ENCODE results near the gene PDIA6. TPM values are rescaled to one million over a fixed set of nuclear protein-coding genes. Genes with fewer than 3 reads are reported as not detected.

The PDIA6 gene
- total RNA-seq, 1 experiment from 2014 or later: 271 TPM

DNA sequence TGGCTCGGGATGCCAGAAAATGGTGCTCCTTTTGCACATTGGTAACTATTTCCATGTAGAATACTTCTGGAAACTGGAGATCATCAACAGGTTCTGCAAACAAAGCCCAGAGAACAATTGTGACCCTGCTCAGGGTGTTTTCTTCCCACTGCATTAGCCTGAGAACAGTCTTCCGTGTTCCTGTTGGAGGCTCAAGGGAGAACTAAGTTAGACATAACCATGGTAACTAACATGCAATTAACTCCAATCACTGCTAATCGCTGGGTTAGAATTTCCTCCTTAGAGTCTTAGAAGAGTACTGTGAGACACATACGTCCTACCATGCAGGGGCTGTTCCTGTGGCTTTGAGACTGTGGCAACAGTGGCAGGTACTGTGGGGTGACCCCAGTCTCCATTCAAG is 36.0 kb upstream of the PDIA6 start:
- no peak for TF ChIP-seq SIN3A (IDR thresholded peaks at IDR 0.05; ENCODE audit: borderline replicate concordance, insufficient read depth, low read depth, low read length)
- H3K4me1 ChIP-seq (ENCODE audit: control insufficient read depth, insufficient read depth, low read length): no peaks in the 10 kb centered on the region
- DNase-seq (ENCODE audit: low read depth, low spot score): no peak
- H3K27me3 ChIP-seq (ENCODE audit: control insufficient read depth, insufficient read depth, low read length): no peaks in the 10 kb centered on the region; the same call in 1 of the 2 replicates
- no peaks in the 10 kb centered on the region for H3K9me3 ChIP-seq (ENCODE audit: control insufficient read depth, insufficient read depth, low read depth, low read length)
- POLR2A ChIA-PET: no interaction called here
- no TSS peak for BruUV-seq (replicated peaks)
- H3K27ac ChIP-seq (ENCODE audit: low read length): no peak overlapping the region
- H3K36me3 ChIP-seq (ENCODE audit: control insufficient read depth, insufficient read depth, low read length): no peaks in the 10 kb centered on the region
- intact Hi-C loops (cut with micrococcal nuclease; ENCODE audit: unreplicated experiment): no loop called here
- no peak overlapping the region for H3K4me3 ChIP-seq (ENCODE audit: low read depth in 2 of 2, low read length in 2 of 2)
- no peak for ATAC-seq
- CTCF ChIA-PET: no interaction called here
- in situ Hi-C loops (cut with HindIII; ENCODE audit: low pct_unique_long_range_greater_than_20kb, low sequenced_read_pairs): no loop called here

DNA sequence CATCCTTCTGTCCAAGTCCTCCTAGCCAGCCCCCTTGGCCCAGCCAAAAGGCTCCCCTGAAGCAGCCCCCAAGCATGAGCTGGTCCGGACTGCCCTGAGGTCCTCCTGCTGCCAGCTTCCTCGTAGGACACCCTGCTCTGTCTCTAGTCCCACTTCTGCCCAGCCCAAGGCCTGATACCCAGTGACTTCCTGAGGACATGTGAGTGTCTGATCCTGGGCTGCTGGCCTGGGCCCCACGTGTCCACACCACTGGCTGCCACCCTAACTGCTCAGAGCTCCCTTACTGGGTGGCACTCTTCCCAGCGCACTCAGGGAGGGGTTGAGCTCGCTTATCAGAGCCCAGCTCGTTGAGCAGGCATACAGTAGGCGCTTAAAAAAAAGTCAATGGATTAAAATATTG is 34.4 kb upstream of the PDIA6 start:
- in situ Hi-C loops (cut with HindIII; ENCODE audit: low pct_unique_long_range_greater_than_20kb, low sequenced_read_pairs): no loop called here
- no peaks in the 10 kb centered on the region for H3K36me3 ChIP-seq (ENCODE audit: control insufficient read depth, insufficient read depth, low read length)
- H3K27ac ChIP-seq (ENCODE audit: low read length): no peak overlapping the region
- ChIA-PET POLR2A (no interaction called here), CTCF (interaction anchor here (0.6 kb wide), 1 partner anchor 285 kb away, joined by 3 read pairs; no protein-coding TSS in a partner anchor)
- H3K9me3 ChIP-seq (ENCODE audit: control insufficient read depth, insufficient read depth, low read depth, low read length): no peaks in the 10 kb centered on the region
- intact Hi-C loops (cut with micrococcal nuclease; ENCODE audit: unreplicated experiment): no loop called here
- DNase-seq (ENCODE audit: low read depth, low spot score) (no peak), ATAC-seq (no peak)
- H3K4me1 ChIP-seq (ENCODE audit: control insufficient read depth, insufficient read depth, low read length): no peaks in the 10 kb centered on the region
- BruUV-seq (replicated peaks): no TSS peak
- no peak overlapping the region for H3K4me3 ChIP-seq (ENCODE audit: low read depth in 2 of 2, low read length in 2 of 2)
- TF ChIP-seq POLR2AphosphoS5 (IDR thresholded peaks at IDR 0.05; ENCODE audit: low read depth, low read length) (no peak), TCF7L2 (IDR thresholded peaks at IDR 0.05; ENCODE audit: low read depth, low read length) (no peak), SIN3A (IDR thresholded peaks at IDR 0.05; ENCODE audit: borderline replicate concordance, insufficient read depth, low read depth, low read length) (no peak)
- TF ChIP-seq, protein P1, sequence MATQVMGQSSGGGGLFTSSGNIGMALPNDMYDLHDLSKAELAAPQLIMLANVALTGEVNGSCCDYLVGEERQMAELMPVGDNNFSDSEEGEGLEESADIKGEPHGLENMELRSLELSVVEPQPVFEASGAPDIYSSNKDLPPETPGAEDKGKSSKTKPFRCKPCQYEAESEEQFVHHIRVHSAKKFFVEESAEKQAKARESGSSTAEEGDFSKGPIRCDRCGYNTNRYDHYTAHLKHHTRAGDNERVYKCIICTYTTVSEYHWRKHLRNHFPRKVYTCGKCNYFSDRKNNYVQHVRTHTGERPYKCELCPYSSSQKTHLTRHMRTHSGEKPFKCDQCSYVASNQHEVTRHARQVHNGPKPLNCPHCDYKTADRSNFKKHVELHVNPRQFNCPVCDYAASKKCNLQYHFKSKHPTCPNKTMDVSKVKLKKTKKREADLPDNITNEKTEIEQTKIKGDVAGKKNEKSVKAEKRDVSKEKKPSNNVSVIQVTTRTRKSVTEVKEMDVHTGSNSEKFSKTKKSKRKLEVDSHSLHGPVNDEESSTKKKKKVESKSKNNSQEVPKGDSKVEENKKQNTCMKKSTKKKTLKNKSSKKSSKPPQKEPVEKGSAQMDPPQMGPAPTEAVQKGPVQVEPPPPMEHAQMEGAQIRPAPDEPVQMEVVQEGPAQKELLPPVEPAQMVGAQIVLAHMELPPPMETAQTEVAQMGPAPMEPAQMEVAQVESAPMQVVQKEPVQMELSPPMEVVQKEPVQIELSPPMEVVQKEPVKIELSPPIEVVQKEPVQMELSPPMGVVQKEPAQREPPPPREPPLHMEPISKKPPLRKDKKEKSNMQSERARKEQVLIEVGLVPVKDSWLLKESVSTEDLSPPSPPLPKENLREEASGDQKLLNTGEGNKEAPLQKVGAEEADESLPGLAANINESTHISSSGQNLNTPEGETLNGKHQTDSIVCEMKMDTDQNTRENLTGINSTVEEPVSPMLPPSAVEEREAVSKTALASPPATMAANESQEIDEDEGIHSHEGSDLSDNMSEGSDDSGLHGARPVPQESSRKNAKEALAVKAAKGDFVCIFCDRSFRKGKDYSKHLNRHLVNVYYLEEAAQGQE (IDR thresholded peaks at IDR 0.05; ENCODE audit: insufficient read depth in 1 of 2, low read depth in 2 of 2, low read length in 1 of 2): no peak
- TF ChIP-seq, protein P2, sequence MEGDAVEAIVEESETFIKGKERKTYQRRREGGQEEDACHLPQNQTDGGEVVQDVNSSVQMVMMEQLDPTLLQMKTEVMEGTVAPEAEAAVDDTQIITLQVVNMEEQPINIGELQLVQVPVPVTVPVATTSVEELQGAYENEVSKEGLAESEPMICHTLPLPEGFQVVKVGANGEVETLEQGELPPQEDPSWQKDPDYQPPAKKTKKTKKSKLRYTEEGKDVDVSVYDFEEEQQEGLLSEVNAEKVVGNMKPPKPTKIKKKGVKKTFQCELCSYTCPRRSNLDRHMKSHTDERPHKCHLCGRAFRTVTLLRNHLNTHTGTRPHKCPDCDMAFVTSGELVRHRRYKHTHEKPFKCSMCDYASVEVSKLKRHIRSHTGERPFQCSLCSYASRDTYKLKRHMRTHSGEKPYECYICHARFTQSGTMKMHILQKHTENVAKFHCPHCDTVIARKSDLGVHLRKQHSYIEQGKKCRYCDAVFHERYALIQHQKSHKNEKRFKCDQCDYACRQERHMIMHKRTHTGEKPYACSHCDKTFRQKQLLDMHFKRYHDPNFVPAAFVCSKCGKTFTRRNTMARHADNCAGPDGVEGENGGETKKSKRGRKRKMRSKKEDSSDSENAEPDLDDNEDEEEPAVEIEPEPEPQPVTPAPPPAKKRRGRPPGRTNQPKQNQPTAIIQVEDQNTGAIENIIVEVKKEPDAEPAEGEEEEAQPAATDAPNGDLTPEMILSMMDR (IDR thresholded peaks at IDR 0.05): no peak
- H3K27me3 ChIP-seq (ENCODE audit: control insufficient read depth, insufficient read depth, low read length): no peaks in the 10 kb centered on the region; the same call in 1 of the 2 replicates

DNA sequence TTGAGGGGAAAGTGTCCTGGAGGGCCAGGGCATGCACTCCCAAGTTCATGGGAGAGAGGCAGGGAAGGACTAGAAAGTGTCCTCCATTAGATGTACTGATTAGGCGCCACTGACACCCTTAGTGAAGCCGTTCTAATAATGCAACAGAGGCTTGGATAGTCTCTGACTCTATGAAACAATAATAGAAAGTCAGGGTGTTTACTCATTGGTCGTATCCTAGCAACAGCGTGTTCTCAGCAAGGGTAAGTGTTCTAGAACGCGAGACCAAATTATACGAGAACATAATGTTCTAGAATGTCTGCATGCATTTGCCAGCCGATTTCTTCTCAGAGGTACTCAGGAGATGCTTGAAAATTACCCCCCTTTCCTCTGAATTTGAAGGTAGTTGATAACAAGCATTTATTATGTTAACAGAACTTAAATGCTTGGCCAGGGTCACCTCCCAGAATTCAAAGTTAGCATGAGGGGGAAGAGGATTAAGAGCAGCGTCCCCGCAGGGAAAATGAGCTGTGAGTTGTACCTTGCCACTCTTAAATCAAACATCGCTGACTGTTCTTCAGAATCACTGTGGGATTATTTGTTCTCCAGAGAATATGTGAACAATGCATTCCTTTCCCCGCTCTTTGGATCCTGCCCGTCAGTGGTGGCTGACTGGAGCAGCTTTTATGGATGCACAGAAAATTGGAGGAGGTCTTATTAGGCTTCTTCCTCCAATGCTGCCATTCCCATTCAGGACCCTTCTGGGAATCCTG is 33.7 kb upstream of the PDIA6 start:
- ChIA-PET CTCF (interaction anchor here (0.6 kb wide), 1 partner anchor 286 kb away, joined by 3 read pairs; no protein-coding TSS in a partner anchor), POLR2A (no interaction called here)
- 0 out of 2 replicates have a peak, but pooled peaks have one; percentile 13 for ATAC-seq
- DNase-seq (ENCODE audit: low read depth, low spot score): no peak
- no peaks in the 10 kb centered on the region for H3K4me1 ChIP-seq (ENCODE audit: control insufficient read depth, insufficient read depth, low read length)
- no peak overlapping the region for H3K27ac ChIP-seq (ENCODE audit: low read length)
- no peaks in the 10 kb centered on the region for H3K36me3 ChIP-seq (ENCODE audit: control insufficient read depth, insufficient read depth, low read length)
- no TSS peak for BruUV-seq (replicated peaks)
- in situ Hi-C loops (cut with HindIII; ENCODE audit: low pct_unique_long_range_greater_than_20kb, low sequenced_read_pairs): no loop called here
- no peaks in the 10 kb centered on the region; the same call in 1 of the 2 replicates for H3K27me3 ChIP-seq (ENCODE audit: control insufficient read depth, insufficient read depth, low read length)
- H3K4me3 ChIP-seq (ENCODE audit: low read depth in 2 of 2, low read length in 2 of 2): no peak overlapping the region
- TF ChIP-seq, protein P2 (IDR thresholded peaks at IDR 0.05): no peak
- TF ChIP-seq POLR2AphosphoS5 (IDR thresholded peaks at IDR 0.05; ENCODE audit: low read depth, low read length) (no peak), TCF7L2 (IDR thresholded peaks at IDR 0.05; ENCODE audit: low read depth, low read length) (no peak), SIN3A (IDR thresholded peaks at IDR 0.05; ENCODE audit: borderline replicate concordance, insufficient read depth, low read depth, low read length) (no peak)
- TF ChIP-seq, protein P1 (IDR thresholded peaks at IDR 0.05; ENCODE audit: insufficient read depth in 1 of 2, low read depth in 2 of 2, low read length in 1 of 2): no peak
- intact Hi-C loops (cut with micrococcal nuclease; ENCODE audit: unreplicated experiment): no loop called here
- no peaks in the 10 kb centered on the region; the same call in 1 of the 2 replicates for H3K9me3 ChIP-seq (ENCODE audit: control insufficient read depth, insufficient read depth, low read depth, low read length)
